ENCODE results near the gene ERMP1.
"Not testable (repeated sequence)": the region's sequence is repeated elsewhere in the genome, so short reads cannot be mapped to it uniquely, and the experiment has no call there.

ERMP1 gene

GRCh38 chr9:5805478-5805877 is 27.4 kb downstream of the ERMP1 start:
- Histone ChIP-seq H3K79me2 (no peaks in the 10 kb centered on the region), H3K4me2 (ENCODE audit: low read length) (no peak overlapping the region)

DNA sequence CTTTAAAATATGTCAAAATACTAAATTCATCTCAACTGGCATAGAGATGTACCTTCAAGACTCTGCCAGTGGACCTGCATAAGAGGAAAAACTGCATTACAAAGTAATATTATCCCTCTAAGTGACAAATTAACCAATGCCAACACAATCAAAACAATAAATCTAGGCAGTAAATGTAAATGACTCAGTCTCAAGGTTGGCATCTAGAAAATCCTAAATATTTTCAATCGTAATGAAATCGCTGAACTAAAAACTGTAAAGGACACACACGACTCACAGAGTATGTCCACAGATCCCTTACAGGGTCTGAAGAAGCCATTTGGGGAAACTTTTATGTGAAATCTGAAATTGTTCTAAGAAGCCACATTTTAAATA is 31.2 kb downstream of the ERMP1 start:
- Histone ChIP-seq H3K27me3 (ENCODE audit: control insufficient read depth, insufficient read depth, low read length) (no peaks in the 10 kb centered on the region), H3K27ac (no peak overlapping the region), H3K36me3 (ENCODE audit: control insufficient read depth, insufficient read depth, low read length) (peaks cover 5% of the 10 kb centered on the region), H3K9me3 (ENCODE audit: control insufficient read depth, low read length) (no peaks in the 10 kb centered on the region), H3K4me1 (peaks cover 3% of the 10 kb centered on the region), H3K4me3 (ENCODE audit: low read depth, low read length) (no peak overlapping the region), H3K79me2 (peaks cover 6% of the 10 kb centered on the region), H3K9ac (no peak overlapping the region), H3K4me2 (ENCODE audit: low read length) (no peak overlapping the region), H2AFZ (no peak overlapping the region)
- TF ChIP-seq CTCF (IDR thresholded peaks at IDR 0.05): no peak

More at GRCh38 chr9:5805478-5805877, 27.4 kb downstream of the ERMP1 start:
- Histone ChIP-seq H3K27me3 (ENCODE audit: control insufficient read depth, insufficient read depth, low read length) (no peaks in the 10 kb centered on the region), H3K9ac (no peak overlapping the region), H3K4me1 (no peaks in the 10 kb centered on the region), H3K4me3 (ENCODE audit: low read depth, low read length) (no peak overlapping the region), H3K36me3 (ENCODE audit: control insufficient read depth, insufficient read depth, low read length) (no peaks in the 10 kb centered on the region), H3K27ac (no peak overlapping the region), H2AFZ (no peak overlapping the region), H3K9me3 (ENCODE audit: control insufficient read depth, low read length) (no peaks in the 10 kb centered on the region)
- no peak for TF ChIP-seq CTCF (IDR thresholded peaks at IDR 0.05)

- no peak for TF ChIP-seq CTCF (IDR thresholded peaks at IDR 0.05)
- no peak overlapping the region for H3K4me3 ChIP-seq (ENCODE audit: low read depth, low read length)
- H3K9ac ChIP-seq: no peak overlapping the region
- peaks cover 9% of the 10 kb centered on the region for H3K79me2 ChIP-seq
- H3K9me3 ChIP-seq (ENCODE audit: control insufficient read depth, low read length): no peaks in the 10 kb centered on the region
- peaks cover 5% of the 10 kb centered on the region for H3K36me3 ChIP-seq (ENCODE audit: control insufficient read depth, insufficient read depth, low read length)
- no peak overlapping the region for H2AFZ ChIP-seq
- peaks cover 3% of the 10 kb centered on the region for H3K4me1 ChIP-seq
- no peak overlapping the region for H3K27ac ChIP-seq
- H3K27me3 ChIP-seq (ENCODE audit: control insufficient read depth, insufficient read depth, low read length): no peaks in the 10 kb centered on the region
- H3K4me2 ChIP-seq (ENCODE audit: low read length): no peak overlapping the region
Observed at GRCh38 chr9:5800969-5801738, 31.8 kb downstream of the ERMP1 start.

GRCh38 chr9:5800378-5800777 is 32.5 kb downstream of the ERMP1 start:
- peak overlapping the region; percentile 64 for H3K27ac ChIP-seq
- not testable (repeated sequence) for H3K36me3 ChIP-seq (ENCODE audit: control insufficient read depth, insufficient read depth, low read length); H3K4me1 ChIP-seq

DNA sequence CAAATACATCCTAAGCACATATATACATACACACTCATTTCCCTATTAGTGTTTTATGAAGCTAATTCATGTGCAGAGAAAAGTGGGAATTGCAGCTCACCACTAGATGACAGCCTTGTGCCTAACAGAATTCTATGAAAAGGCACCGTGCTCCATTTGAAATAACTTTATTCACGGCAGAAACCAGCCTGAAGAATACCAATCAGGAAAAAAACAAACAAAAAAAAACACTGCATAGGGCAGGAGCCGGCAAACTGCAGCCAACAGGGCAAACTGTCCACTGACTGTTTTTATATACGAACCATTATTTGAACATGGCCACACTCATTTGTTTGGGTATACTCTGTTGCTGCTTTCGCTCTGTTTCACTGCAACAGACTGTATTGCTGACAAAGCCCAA is 33.6 kb downstream of the ERMP1 start:
- Histone ChIP-seq H3K4me1 (peaks cover 3% of the 10 kb centered on the region), H3K79me2 (peaks cover 9% of the 10 kb centered on the region), H3K9ac (no peak overlapping the region), H3K27me3 (ENCODE audit: control insufficient read depth, insufficient read depth, low read length) (no peaks in the 10 kb centered on the region), H3K36me3 (ENCODE audit: control insufficient read depth, insufficient read depth, low read length) (peaks cover 5% of the 10 kb centered on the region), H3K4me2 (ENCODE audit: low read length) (peak overlapping the region; percentile 55), H2AFZ (peak overlapping the region; percentile 25), H3K27ac (peak overlapping the region; percentile 64), H3K9me3 (ENCODE audit: control insufficient read depth, low read length) (no peaks in the 10 kb centered on the region), H3K4me3 (ENCODE audit: low read depth, low read length) (peak overlapping the region; percentile 35)
- TF ChIP-seq CTCF (IDR thresholded peaks at IDR 0.05): peak; percentile 76

More at GRCh38 chr9:5800378-5800777, 32.5 kb downstream of the ERMP1 start:
- not testable (repeated sequence) for H3K27me3 ChIP-seq (ENCODE audit: control insufficient read depth, insufficient read depth, low read length); H3K4me3 ChIP-seq (ENCODE audit: low read depth, low read length); H3K9me3 ChIP-seq (ENCODE audit: control insufficient read depth, low read length); H3K9ac ChIP-seq; H2AFZ ChIP-seq; H3K4me2 ChIP-seq (ENCODE audit: low read length); H3K79me2 ChIP-seq

Measured in parathyroid adenoma (tissue), 2 donors.